Measurements from ENCODE around the gene CCDC85C. TPM values are rescaled to one million over a fixed set of nuclear protein-coding genes. Genes with fewer than 3 reads are reported as not detected.

Gene CCDC85C
- total and polyA plus RNA-seq, 2 experiments from 2014 or later = 4.5 to 24.9 TPM

- Histone ChIP-seq H3K27me3 (ENCODE audit: insufficient read depth) (no peaks in the 10 kb centered on the region), H4K20me1 (replicated peaks; ENCODE audit: insufficient read depth) (peaks cover 52% of the 10 kb centered on the region), H3F3A (replicated peaks; ENCODE audit: low read depth) (no peaks in the 10 kb centered on the region), H3K27ac (ENCODE audit: low read depth) (no peak overlapping the region), H2AFZ (no peak overlapping the region), H3K4me2 (no peak overlapping the region), H3K36me3 (ENCODE audit: insufficient read depth) (no peaks in the 10 kb centered on the region), H3K4me1 (ENCODE audit: insufficient read depth) (peaks cover 25% of the 10 kb centered on the region), H3K79me2 (replicated peaks; ENCODE audit: insufficient read depth) (peaks cover 100% of the 10 kb centered on the region), H3K4me3 (no peak overlapping the region), H3K9me2 (ENCODE audit: insufficient read depth) (no peaks in the 10 kb centered on the region)
- no peaks in the 10 kb centered on the region for H3K36me3 Mint-ChIP-seq (ENCODE audit: low read depth)
- H3K27ac Mint-ChIP-seq = no peak overlapping the region; the same call in 1 of the 2 replicates
- no peak for DNase-seq (ENCODE audit: low spot score)
- H3K9me3 Mint-ChIP-seq = no peaks in the 10 kb centered on the region
- H3K4me1 Mint-ChIP-seq = peaks cover 47% of the 10 kb centered on the region
- no peak overlapping the region for H3K4me3 Mint-ChIP-seq
- ATAC-seq = peak; percentile 49
- TF ChIP-seq ZNF114 (CRISPR knock-in tag; IDR thresholded peaks at IDR 0.05) = no peak
- no peak for TF ChIP-seq CREB1 (CRISPR knock-in tag; IDR thresholded peaks at IDR 0.05; ENCODE audit: low read depth)
- TF ChIP-seq REST (IDR thresholded peaks at IDR 0.05; ENCODE audit: unreplicated experiment) = no peak
- TF ChIP-seq EZH2 (IDR thresholded peaks at IDR 0.05; ENCODE audit: low read depth, unreplicated experiment) = no peak
- TF ChIP-seq NANOG (IDR thresholded peaks at IDR 0.05; ENCODE audit: borderline replicate concordance) = no peak
- no peak for TF ChIP-seq STAT1 (IDR thresholded peaks at IDR 0.05; ENCODE audit: unreplicated experiment)
- TF ChIP-seq JUNB (IDR thresholded peaks at IDR 0.05; ENCODE audit: unreplicated experiment) = no peak
- TF ChIP-seq EZH2phosphoT487 (IDR thresholded peaks at IDR 0.05; ENCODE audit: unreplicated experiment) = no peak
- TF ChIP-seq ZNF462 (CRISPR knock-in tag; IDR thresholded peaks at IDR 0.05) = no peak
- no peak for TF ChIP-seq ZNF331 (CRISPR knock-in tag; IDR thresholded peaks at IDR 0.05; ENCODE audit: low read depth)
- TF ChIP-seq ETS1 (IDR thresholded peaks at IDR 0.05) = no peak
- TF ChIP-seq POLR2AphosphoS5 (IDR thresholded peaks at IDR 0.05; ENCODE audit: low read depth) = no peak
- H3K27me3 Mint-ChIP-seq (ENCODE audit: insufficient read depth, low read depth, poor library complexity) = no peaks in the 10 kb centered on the region
Measured at GRCh38 chr14:99473458-99473857, 130.5 kb downstream of the CCDC85C start.
